ENCODE measurements around the gene WWP2.
"Not testable (repeated sequence)": the region's sequence is repeated elsewhere in the genome, so short reads cannot be mapped to it uniquely, and the experiment has no call there.

Gene WWP2

DNA sequence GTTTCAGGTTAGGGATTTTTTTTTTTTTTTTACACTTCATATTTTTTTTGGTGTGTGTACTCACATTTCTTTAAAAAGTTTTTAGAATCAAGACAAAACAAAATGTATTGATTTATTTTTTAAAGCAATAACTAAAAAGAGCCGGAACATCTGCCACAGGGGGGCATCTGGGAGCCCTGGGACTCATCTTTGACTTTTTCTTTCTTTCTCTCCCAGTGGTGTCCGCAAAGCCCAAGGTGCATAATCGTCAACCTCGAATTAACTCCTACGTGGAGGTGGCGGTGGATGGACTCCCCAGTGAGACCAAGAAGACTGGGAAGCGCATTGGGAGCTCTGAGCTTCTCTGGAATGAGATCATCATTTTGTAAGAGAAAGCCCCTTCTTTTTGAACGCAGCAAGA lies 36.3 kb downstream of the WWP2 start:
- DNase-seq: no peak

- no peak for DNase-seq
Observed at GRCh38 chr16:69799611-69800031, 37.5 kb downstream of the WWP2 start.

DNA sequence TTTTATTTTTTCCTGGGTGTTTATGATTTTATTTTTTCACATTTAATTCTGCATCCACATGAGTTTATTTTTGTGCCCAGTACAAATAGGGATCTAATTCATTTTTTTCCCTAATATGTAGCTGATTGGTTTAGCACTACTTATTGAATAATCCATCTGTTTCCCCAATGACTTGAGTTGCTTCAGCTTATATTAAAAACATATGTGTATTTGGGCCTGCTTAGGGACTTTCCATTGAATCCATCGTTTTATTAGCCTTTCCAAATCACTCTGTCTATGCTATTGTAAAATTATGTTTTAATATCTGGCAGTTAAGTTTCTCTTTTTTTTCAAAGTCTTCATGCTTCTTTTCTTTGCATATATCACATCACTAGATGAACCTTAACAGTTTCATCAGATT lies 42.2 kb downstream of the WWP2 start:
- no peak for DNase-seq

DNA sequence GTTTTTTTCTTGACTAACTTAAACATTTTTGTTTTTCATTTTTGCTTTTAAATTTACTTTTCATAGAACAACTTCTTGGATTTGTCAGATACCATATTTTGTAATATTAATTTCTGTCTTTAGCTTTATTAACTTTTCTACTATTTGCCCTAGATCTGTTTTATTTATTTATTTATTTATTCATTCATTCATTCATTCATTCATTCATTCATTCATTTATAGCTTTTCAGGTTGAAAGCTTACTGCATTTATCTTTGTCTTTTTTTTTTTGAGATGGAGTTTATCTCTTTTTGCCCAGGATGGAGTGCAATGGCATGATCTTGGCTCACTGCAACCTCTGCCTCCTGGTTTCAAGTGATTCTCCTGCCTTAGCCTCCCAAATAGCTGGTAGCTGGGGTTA lies 44.6 kb downstream of the WWP2 start:
- not testable (repeated sequence) for DNase-seq

DNA sequence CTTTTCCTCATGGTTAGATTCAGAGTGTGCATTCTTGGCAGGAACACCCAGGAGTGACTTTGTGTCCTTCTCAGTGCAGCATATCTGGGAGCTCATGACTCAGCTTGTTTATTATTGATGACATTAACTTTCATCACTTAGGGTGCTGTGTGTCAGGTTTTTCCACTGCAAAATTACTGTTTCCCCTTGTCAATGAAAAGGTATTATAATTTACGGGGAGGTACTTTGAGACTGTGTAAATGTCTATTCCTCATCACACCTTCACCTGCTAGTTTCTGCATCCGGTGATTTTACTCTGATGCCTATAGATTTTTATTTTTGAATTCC lies 50.5 kb downstream of the WWP2 start:
- DNase-seq: no peak

DNA sequence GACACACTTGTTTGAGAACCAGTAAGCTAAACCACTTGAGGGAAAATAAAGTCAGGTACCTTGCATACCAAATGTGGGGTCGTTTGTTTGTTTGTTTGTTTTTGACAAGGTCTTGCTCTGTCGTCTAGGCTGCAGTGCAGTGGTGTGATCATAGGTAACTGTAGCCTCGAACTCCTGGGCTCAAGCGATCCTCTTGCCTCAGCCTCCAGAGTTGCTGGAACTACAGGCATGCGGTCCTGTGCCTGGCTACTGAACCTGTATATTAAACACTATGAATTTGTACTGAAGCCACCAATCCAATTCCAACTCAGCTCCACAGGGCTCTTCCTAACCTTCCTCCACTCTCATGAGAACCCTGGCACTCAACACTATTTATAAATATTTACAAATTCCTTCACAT lies 51.9 kb downstream of the WWP2 start:
- DNase-seq: no peak

DNA sequence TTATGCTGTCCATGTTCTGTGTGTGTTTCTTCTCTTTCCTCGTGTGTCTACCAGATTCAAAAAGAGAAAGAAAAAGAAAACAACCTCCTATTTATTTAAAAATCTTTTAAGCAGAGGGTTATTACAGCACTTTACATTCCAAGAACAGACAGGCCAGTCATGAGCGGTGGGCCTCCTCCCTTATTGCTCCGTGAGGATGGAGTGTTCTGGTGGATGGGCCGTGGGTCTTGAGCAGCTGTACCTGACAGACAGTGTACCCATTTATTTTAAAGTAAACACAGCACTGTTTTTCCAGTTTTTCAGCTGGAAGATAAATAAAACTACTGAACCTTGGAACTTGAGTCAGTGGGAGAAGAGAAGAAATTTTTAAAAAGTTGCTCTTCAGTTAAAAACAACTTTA lies 52.4 kb downstream of the WWP2 start:
- no peak for DNase-seq

- not testable (repeated sequence) for DNase-seq
Observed at GRCh38 chr16:69815216-69815883, 53.2 kb downstream of the WWP2 start.

DNA sequence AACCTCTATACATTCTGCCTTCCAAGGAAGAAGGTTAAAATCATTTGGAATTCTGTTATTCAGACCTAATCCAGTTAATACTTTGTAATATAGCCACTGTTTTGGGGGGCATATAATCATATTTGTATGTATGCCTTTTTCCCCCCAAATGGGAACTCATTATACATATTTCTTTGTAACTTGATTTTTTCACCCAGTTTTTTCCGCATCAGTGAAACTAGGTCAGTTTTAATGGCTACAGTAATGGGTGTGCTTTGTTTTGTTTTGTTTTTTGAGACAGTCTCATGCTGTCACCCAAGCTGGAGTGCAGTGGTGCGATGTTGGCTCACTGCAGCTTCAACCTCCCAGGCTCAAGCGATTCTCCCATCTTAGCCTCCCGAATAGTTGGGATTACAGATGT lies 54.9 kb downstream of the WWP2 start:
- DNase-seq: peak; percentile 83

DNA sequence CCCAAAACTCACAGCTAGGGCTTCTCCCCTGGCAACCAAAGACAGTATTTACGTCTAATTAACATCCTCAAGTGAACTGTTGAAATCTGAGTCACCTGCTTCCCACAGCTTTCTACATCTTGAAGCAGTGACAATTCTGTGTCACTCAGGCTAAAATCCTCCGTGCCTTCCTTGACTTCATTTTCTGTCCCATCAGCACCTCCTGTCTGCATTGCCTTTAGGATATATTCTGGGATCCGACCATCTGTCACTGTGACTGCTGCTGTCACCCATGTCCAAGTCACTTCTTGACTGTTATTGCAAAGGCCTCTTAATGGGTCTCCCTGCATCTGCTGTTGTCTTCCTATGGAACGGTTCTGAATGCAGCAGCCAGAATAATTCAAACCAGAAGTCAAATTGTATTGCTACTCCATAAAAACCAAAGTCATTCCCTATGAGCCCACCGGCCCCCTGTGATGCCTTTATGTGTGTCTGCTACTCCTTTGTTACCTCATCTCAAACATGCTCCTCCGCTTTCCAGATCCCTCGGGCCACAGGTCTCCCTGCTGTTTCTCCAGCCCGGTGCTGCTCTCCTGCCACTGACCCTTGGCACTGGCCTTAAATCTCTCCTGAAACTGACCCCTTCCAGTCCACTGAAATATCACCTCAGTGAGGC lies 56.9 kb downstream of the WWP2 start:
- peak; percentile 59 for DNase-seq

GRCh38 chr16:69820926-69821541 lies 58.9 kb downstream of the WWP2 start:
- DNase-seq: peak; percentile 54

DNA sequence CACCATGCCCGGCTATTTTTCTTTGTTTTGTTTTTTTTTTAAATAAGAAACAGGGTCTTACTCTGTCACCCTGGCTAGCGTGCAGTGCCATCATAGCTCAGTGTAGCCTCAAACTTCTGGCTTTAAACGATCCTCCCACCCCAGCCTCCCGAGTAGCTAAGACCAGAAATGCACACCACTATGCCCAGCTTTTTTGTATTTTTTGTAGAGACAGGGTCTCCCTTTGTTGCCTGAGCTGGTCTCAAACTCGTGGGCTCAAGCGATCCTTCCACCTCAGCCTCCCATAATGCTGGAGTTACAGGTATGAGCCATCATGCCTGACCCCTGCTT lies 59.7 kb downstream of the WWP2 start:
- DNase-seq: no peak

DNA sequence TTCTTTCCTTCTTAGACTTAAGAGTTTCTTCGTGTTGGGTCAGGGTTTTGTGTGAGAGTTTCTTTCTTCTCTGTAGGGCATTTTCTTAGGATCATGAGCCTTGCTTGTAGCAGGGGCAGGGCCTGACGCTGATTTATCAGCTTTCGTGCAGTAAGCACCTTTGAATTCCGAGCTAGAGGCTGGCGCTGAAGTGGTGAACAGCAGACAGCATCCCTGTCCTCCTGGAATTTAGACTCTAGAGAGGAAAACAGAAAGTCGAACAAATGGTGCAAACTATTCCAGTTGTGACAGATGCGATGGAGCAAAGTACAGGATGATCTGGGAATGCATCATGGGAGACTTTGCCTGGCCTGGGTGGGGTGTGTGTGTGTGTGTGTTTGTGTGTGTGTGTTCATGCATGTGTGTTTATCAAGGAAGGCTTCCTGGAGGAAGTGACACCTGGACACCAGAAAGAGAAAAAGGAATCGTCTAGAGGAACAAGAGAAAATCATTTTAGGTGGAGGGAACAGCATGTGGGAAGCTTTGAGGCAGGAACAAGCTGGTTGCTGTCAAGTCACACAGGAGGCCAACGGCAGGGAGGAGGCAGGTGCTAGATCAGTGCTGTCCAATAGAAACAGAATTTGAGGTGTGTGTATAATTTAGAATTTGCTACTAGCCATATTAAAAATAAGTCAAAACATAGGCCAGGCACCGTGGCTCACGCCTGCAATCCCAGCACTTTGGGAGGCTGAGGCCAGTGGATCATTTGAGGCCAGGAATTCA lies 60.2 kb downstream of the WWP2 start:
- no peak for DNase-seq

GRCh38 chr16:69823831-69824563 lies 61.9 kb downstream of the WWP2 start:
- peak; percentile 39 for DNase-seq

DNA sequence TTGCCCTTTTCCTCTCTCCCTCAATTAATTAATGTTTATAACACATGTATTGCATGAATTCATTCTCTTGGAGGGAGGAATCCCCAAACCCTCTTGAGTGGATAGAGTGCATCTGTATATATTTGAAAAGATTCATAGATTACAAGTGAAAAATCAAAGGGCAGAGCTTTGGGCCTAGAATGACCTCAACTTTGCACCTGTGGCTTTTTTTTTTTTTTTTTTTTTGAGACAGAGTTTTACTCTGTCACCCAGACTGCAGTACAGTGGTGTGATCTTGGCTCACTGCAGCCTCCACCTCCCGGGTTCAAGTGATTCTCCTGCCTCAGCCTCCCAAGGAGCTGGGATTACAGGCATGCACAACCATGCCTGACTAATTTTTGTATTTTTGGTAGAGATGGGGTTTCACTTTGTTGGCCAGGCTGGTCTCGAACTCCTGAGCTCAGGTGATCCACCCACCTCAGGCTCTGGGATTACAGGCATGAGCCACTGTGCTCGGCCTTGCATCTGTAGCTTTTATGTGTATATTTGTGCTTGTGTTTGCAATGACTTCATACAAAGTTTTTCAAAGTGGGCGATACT lies 62.5 kb downstream of the WWP2 start:
- peak; percentile 6 for DNase-seq

GRCh38 chr16:69827524-69827923 lies 65.4 kb downstream of the WWP2 start:
- DNase-seq: no peak

DNA sequence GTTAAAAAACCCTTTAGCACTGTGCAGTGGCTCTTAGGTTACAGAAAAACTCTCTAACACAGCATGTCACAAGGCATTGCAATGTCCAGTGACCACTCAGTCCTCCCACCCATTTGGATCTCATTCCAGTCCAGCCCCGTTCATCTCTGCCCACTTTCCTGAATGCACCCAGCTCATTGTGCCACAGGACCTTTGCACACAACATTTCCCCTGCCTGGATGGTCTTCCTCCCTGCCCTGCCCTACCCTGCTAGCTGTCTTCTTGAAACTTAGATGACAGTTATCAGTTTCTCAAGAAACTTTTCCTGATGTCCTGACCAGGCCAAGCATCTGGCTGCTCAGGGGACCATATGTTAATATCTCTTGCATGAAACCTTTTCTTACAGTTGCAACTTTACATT lies 67.2 kb downstream of the WWP2 start:
- no peak for DNase-seq

GRCh38 chr16:69830146-69830533 lies 68.0 kb downstream of the WWP2 start:
- DNase-seq: no peak

GRCh38 chr16:69830534-69831211 lies 68.5 kb downstream of the WWP2 start:
- DNase-seq: no peak

GRCh38 chr16:69831212-69832123 lies 69.3 kb downstream of the WWP2 start:
- no peak for DNase-seq

Measured in eye (tissue), 1 donor.